HepG2 (cell line): ENCODE data around the gene FMOD. TPM values are rescaled to one million over a fixed set of nuclear protein-coding genes. Genes with fewer than 3 reads are reported as not detected.

ENCODE experiments used
- ATAC-seq: fragments of 200-7000 bp; cut with Tn5 transposase; 3 replicates; pipeline ENCODE4 v1.9.1; 2020; ENCODE audit warnings: mild to moderate bottlenecking, moderate library complexity
- BruUV-seq: library from RNA; stranded (reverse); fragments of 400-500 nt; replicated peaks from 2 replicates; lab custom pipeline; 2021; lab: Mats Ljungman, UMichigan
- CTCF ChIA-PET: fragments of 300-600 bp; formaldehyde crosslinking; extraction: SDS; loops from one replicate; lab custom pipeline; 2021; ENCODE audit warnings: low total read pairs, inconsistent platforms, low intra/inter-chr PET ratio; lab: Yijun Ruan, JAX
- POLR2A ChIA-PET: fragments of 350-600 bp; sonication (Branson Sonifier 250); formaldehyde crosslinking; loops from one replicate; lab custom pipeline; 2020; ENCODE audit warnings: antibody characterized with exemption, inconsistent platforms; lab: Yijun Ruan, JAX
- DNase-seq: peaks from one replicate; pipeline ENCODE4 v3.0.0-alpha.2; 2015; ENCODE audit warnings: low spot score
- FAIRE-seq: peaks from 3 replicates; lab custom pipeline; 2011; peaks lifted over from hg19 to GRCh38; lab: Jason Lieb, UNC
- H2AFZ ChIP-seq: one replicate; pipeline ENCODE4 v1.6.1; 2011; ENCODE audit warnings: low read length, inconsistent platforms
- H3K27ac ChIP-seq: fragments of 300-600 bp; 3 replicates; pipeline ENCODE4 v1.8.0; 2011; ENCODE audit warnings: mixed run types, mild to moderate bottlenecking, mixed read lengths, low read length, inconsistent platforms; ENCODE audit not compliant: insufficient read depth; ENCODE audit errors: extremely low read length
- H3K27me3 ChIP-seq, 2 experiments: fragments of 200-600 bp in 1 of 2; 2 replicates in 1 of 2; 3 replicates in 1 of 2; pipeline versions ENCODE4 v1.6.0 to v1.8.0; 2011; ENCODE audit warnings: low read length in 2 of 2, mild to moderate bottlenecking in 2 of 2, moderate library complexity in 2 of 2, inconsistent platforms in 1 of 2; ENCODE audit not compliant: insufficient read depth in 2 of 2, control insufficient read depth in 1 of 2
- H3K36me3 ChIP-seq, 2 experiments: fragments of 200-600 bp in 1 of 2; replicated peaks in 1 of 2; 2 replicates in 1 of 2; 3 replicates in 1 of 2; pipeline versions ENCODE4 v1.5.1 to v1.8.0; 2011; ENCODE audit warnings: low read length in 2 of 2, inconsistent platforms in 1 of 2; ENCODE audit not compliant: insufficient read depth in 2 of 2, control insufficient read depth in 1 of 2
- H3K4me1 ChIP-seq: 2 replicates; pipeline ENCODE4 v1.5.1; 2012; ENCODE audit warnings: low read length, inconsistent platforms; ENCODE audit not compliant: insufficient read depth
- H3K4me2 ChIP-seq: 2 replicates; pipeline ENCODE4 v1.6.0; 2011; ENCODE audit warnings: low read depth, low read length, inconsistent platforms
- H3K4me3 ChIP-seq, 3 experiments: fragments of 200-600 bp in 1 of 3; sonication (generic), shearing (Covaris generic) in 1 of 3; replicated peaks in 1 of 3; 2 replicates each; pipeline ENCODE4 v1.5.1; 2011 to 2016; ENCODE audit warnings: low read length in 3 of 3, inconsistent platforms in 2 of 3, low read depth in 2 of 3, mild to moderate bottlenecking in 2 of 3, control low read depth in 1 of 3, mixed read lengths in 1 of 3; ENCODE audit not compliant: insufficient read depth in 1 of 3
- H3K79me2 ChIP-seq: one replicate; pipeline ENCODE4 v1.6.1; 2011; ENCODE audit warnings: low read length, inconsistent platforms; ENCODE audit not compliant: insufficient read depth
- H3K9ac ChIP-seq: 2 replicates; pipeline ENCODE4 v1.6.0; 2011; ENCODE audit warnings: mild to moderate bottlenecking, low read depth, low read length, inconsistent platforms; ENCODE audit not compliant: insufficient read depth
- H3K9me3 ChIP-seq: 2 replicates; pipeline ENCODE4 v1.5.1; 2012; ENCODE audit warnings: mild to moderate bottlenecking, low read length
- H4K20me1 ChIP-seq: 2 replicates; pipeline ENCODE4 v1.6.0; 2011; ENCODE audit warnings: inconsistent platforms, mild to moderate bottlenecking, low read length, moderate library complexity; ENCODE audit not compliant: insufficient read depth
- AGO2 ChIP-seq: fragments of 200-400 bp; formaldehyde crosslinking; optimal IDR thresholded peaks from 2 replicates; pipeline ENCODE3; 2017; ENCODE audit warnings: mild to moderate bottlenecking, low read depth, low read length, moderate library complexity
- NFYB ChIP-seq: sonication (generic); formaldehyde crosslinking; IDR thresholded peaks from 2 replicates; pipeline ENCODE4 v1.4.0; 2020; ENCODE audit warnings: missing genetic modification reagents
- RBM39 ChIP-seq: fragments of 200-400 bp; formaldehyde crosslinking; IDR thresholded peaks from one replicate; pipeline ENCODE4 v1.6.1; 2018; ENCODE audit warnings: antibody characterized with exemption, mild to moderate bottlenecking, low read depth, low read length; ENCODE audit not compliant: poor library complexity, severe bottlenecking
- SIX1 ChIP-seq: sonication (generic); formaldehyde crosslinking; IDR thresholded peaks from 2 replicates; pipeline ENCODE4 v1.4.0; 2020; ENCODE audit warnings: missing genetic modification reagents, borderline replicate concordance
- SNRNP70 ChIP-seq: fragments of 200-400 bp; formaldehyde crosslinking; IDR thresholded peaks from 2 replicates; pipeline ENCODE4 v1.6.1; 2017; ENCODE audit warnings: mild to moderate bottlenecking, low read depth, low read length, moderate library complexity
- ZBTB38 ChIP-seq: sonication (generic); formaldehyde crosslinking; IDR thresholded peaks from 2 replicates; pipeline ENCODE4 v1.5.1; 2020; ENCODE audit warnings: mild to moderate bottlenecking, missing genetic modification reagents
- ZNF546 ChIP-seq: sonication (generic); formaldehyde crosslinking; conservative IDR thresholded peaks from 2 replicates; pipeline ENCODE4 v1.8.1; 2023; ENCODE audit warnings: mild to moderate bottlenecking, missing genetic modification reagents
- ZNF557 ChIP-seq: sonication (generic); formaldehyde crosslinking; IDR thresholded peaks from 2 replicates; pipeline ENCODE4 v1.4.0; 2020; ENCODE audit warnings: missing genetic modification reagents
- ZNF879 ChIP-seq: sonication (generic); formaldehyde crosslinking; IDR thresholded peaks from 2 replicates; pipeline ENCODE4 v1.8.1; 2023; ENCODE audit warnings: missing genetic modification reagents
- WGBS: methylation state at CpG from one replicate; pipeline ENCODE4 v1.1.6; 2017; ENCODE audit warnings: low lambda C conversion rate; 5-methylcytosine and 5-hydroxymethylcytosine counted together
- in situ Hi-C: cut with HindIII; loops from 2 replicates; pipeline ENCODE4 v1.10.0; 2017; ENCODE audit warnings: low pct_unique_long_range_greater_than_20kb; ENCODE audit not compliant: extremely low pct_ligation_motif_present
- intact Hi-C: fragments of 100-400 bp; cut with micrococcal nuclease; formaldehyde crosslinking; loops from one replicate; pipeline ENCODE4 v1.10.0; 2022; ENCODE audit not compliant: unreplicated experiment
- polyA plus RNA-seq, 8 experiments: library from polyadenylated mRNA; depleted of rRNA in 3 of 8; stranded (reverse) in 7 of 8; unstranded in 1 of 8; fragments of >200 nt; fragmentation: Illumina TruSeq in 4 of 8; extraction: Trizol in 4 of 8; gene quantifications; 2 replicates each; pipeline versions ENCODE4 v1.2.1 to v1.2.3, GENCODE V29; 2011 to 2016; ENCODE audit warnings: low read depth in 4 of 8, missing spikeins in 1 of 8, mixed read lengths in 1 of 8; ENCODE audit not compliant: insufficient read depth in 1 of 8
- total RNA-seq, 5 experiments: library from RNA; depleted of rRNA; stranded (reverse); fragments of >200 nt; fragmentation: Illumina TruSeq; extraction: Trizol; gene quantifications; 2 replicates each; pipeline ENCODE4 v1.2.3, GENCODE V29; 2016; ENCODE audit warnings: low read depth in 1 of 5
- TF ChIP-seq, protein P1 (sequence below): sonication (generic); formaldehyde crosslinking; IDR thresholded peaks from 2 replicates; pipeline ENCODE4 v1.5.0; 2020; ENCODE audit warnings: mild to moderate bottlenecking, missing genetic modification reagents, moderate library complexity

The FMOD gene
- total and polyA plus RNA-seq, 2 of the 13 experiments (the other 11 are each of a cell fraction or from before 2014, with no cell fraction given) = 0.08 TPM; not detected in 1

DNA sequence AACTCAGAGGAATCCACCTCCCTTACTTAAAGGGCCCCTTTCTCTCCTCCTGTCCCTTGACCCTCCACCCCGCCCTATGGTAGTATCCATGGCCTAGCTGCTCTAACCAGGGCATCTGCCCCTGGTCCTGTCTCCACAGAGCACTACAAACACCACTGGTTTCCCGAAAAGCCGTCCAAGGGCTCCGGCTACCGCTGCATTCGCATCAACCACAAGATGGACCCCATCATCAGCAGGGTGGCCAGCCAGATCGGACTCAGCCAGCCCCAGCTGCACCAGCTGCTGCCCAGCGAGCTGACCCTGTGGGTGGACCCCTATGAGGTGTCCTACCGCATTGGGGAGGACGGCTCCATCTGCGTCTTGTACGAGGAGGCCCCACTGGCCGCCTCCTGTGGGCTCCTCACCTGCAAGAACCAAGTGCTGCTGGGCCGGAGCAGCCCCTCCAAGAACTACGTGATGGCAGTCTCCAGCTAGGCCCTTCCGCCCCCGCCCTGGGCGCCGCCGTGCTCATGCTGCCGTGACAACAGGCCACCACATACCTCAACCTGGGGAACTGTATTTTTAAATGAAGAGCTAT lies 43.9 kb downstream of the FMOD start:
- no peak for ATAC-seq
- peaks cover 0 to 3% of the 10 kb centered on the region in 2 experiments; a peak in 1 of 5 replicates for H3K36me3 ChIP-seq
- peak overlapping the region; percentile 84; the same call in 1 of the 2 replicates for H3K9ac ChIP-seq
- FAIRE-seq = no peak
- H3K9me3 ChIP-seq = no peaks in the 10 kb centered on the region
- peaks cover 43% of the 10 kb centered on the region for H3K4me1 ChIP-seq
- no peak overlapping the region for H3K27ac ChIP-seq
- in situ Hi-C loops = no loop called here
- DNase-seq = no peak
- H2AFZ ChIP-seq = no peak overlapping the region
- H3K4me2 ChIP-seq = peak overlapping the region; percentile 92
- ChIA-PET POLR2A (interaction anchor here (1.1 to 6.3 kb wide), 7 partner anchors 9 to 38 kb away, joined by 3 to 77 read pairs (median 4); no protein-coding TSS in a partner anchor), CTCF (no interaction called here)
- no peaks in the 10 kb centered on the region for H4K20me1 ChIP-seq
- BruUV-seq = no TSS peak
- peak overlapping the region in 1 of 3 experiments; percentile 87; a peak in 3 of 6 replicates for H3K4me3 ChIP-seq
- H3K79me2 ChIP-seq = peaks cover 13% of the 10 kb centered on the region
- TF ChIP-seq ZNF879 (CRISPR knock-in tag) = no peak
- TF ChIP-seq AGO2 = peak; percentile 69
- TF ChIP-seq ZNF557 (CRISPR knock-in tag) = no peak
- TF ChIP-seq ZBTB38 = 0 out of 2 replicates have a peak, but pooled peaks have one; percentile 14
- over 99% methylated on average over 11 of the region's 21 CpGs for WGBS
- H3K27me3 ChIP-seq = peaks cover 0 to 18% of the 10 kb centered on the region in 2 experiments; a peak in 3 of 5 replicates
- intact Hi-C loops = no loop called here

DNA sequence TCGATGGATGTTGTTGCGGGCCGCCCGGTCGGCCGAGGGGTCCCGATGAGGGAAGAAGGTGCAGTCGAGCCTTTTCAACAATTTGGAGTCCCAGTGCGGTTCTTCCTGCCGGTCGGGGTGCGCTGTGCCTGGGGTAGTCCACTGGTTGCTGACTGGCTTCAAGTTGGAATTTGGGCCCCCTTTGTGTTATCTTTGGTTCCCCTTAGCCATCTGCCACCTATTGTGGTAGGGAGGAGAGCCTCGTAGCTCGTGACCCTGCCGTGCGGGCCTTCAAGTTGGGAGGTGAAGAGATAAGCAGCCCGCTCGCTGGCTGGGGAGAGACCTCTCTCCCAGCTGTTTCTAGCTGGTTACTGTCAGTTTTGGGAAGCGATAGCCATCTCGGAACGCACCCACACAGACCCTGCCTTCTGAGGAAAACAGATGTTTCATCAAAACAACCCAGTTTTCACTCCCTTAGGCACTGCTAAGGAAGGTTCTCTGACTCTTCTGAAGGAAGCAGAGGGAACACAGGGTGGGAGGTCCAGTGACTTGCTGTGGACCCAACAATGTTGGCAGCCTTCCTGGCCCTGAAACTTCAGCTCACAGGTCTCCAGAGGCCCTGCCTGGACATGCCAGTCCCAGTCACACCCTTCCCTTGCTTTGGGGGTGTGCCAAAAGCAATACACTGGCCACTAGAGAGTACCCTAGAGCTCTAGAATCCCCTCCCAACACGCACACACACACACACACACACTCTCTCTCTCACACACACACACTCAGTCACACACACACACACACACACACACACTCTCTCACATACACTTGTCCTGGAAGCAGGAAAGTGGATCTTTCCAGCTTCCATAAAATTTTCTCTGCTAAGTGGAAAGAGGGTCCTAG lies 44.6 kb downstream of the FMOD start:
- TSS peak; percentile 59 for BruUV-seq
- Histone ChIP-seq H3K4me1 (peaks cover 43% of the 10 kb centered on the region), H3K4me2 (peak overlapping the region; percentile 92), H3K27ac (peak overlapping the region; percentile 7), H3K79me2 (peaks cover 13% of the 10 kb centered on the region), H3K9me3 (no peaks in the 10 kb centered on the region), H3K36me3 (peaks cover 0 to 3% of the 10 kb centered on the region in 2 experiments; a peak in 1 of 5 replicates), H3K9ac (peak overlapping the region; percentile 84), H4K20me1 (no peaks in the 10 kb centered on the region), H3K27me3 (peaks cover 0 to 19% of the 10 kb centered on the region in 2 experiments; a peak in 3 of 5 replicates), H3K4me3 (peak overlapping the region; percentile 70 to 87 (median 71)), H2AFZ (no peak overlapping the region)
- in situ Hi-C loops (no loop called here), intact Hi-C loops (no loop called here)
- DNase-seq (peak; percentile 62), ATAC-seq (peak; percentile 23), FAIRE-seq (peak; percentile 56)
- 1% methylated on average over 7 of the region's 22 CpGs for WGBS
- ChIA-PET CTCF (no interaction called here), POLR2A (interaction anchor here (0.7 to 6.3 kb wide), 8 partner anchors 11 to 37 kb away, joined by 3 to 77 read pairs (median 5); no protein-coding TSS in a partner anchor)
- TF ChIP-seq, protein P1, sequence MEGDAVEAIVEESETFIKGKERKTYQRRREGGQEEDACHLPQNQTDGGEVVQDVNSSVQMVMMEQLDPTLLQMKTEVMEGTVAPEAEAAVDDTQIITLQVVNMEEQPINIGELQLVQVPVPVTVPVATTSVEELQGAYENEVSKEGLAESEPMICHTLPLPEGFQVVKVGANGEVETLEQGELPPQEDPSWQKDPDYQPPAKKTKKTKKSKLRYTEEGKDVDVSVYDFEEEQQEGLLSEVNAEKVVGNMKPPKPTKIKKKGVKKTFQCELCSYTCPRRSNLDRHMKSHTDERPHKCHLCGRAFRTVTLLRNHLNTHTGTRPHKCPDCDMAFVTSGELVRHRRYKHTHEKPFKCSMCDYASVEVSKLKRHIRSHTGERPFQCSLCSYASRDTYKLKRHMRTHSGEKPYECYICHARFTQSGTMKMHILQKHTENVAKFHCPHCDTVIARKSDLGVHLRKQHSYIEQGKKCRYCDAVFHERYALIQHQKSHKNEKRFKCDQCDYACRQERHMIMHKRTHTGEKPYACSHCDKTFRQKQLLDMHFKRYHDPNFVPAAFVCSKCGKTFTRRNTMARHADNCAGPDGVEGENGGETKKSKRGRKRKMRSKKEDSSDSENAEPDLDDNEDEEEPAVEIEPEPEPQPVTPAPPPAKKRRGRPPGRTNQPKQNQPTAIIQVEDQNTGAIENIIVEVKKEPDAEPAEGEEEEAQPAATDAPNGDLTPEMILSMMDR = peak; percentile 54
- TF ChIP-seq ZNF879 (CRISPR knock-in tag) = peak; percentile 19; the same call in 1 of the 2 replicates
- TF ChIP-seq NFYB (CRISPR knock-in tag) = no peak
- no peak for TF ChIP-seq SNRNP70
- no peak for TF ChIP-seq SIX1 (CRISPR knock-in tag)
- peak; percentile 47; the same call in 1 of the 2 replicates for TF ChIP-seq ZNF546 (CRISPR knock-in tag)
- peak; percentile 26 for TF ChIP-seq RBM39
